Measurements from ENCODE around the gene CAD.

CAD gene

GRCh38 chr2:27231921-27232320, 14.8 kb downstream of the CAD start:
- no peak for DNase-seq

DNA sequence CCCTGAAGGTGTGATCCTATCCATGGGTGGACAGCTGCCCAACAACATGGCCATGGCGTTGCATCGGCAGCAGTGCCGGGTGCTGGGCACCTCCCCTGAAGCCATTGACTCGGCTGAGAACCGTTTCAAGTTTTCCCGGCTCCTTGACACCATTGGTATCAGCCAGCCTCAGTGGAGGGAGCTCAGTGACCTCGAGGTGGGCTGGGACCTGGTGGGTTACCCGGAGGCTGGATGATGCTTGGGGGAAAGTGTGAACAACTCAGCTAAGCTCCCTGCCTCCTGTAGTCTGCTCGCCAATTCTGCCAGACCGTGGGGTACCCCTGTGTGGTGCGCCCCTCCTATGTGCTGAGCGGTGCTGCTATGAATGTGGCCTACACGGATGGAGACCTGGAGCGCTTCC, 16.2 kb downstream of the CAD start:
- no peak for DNase-seq

DNA sequence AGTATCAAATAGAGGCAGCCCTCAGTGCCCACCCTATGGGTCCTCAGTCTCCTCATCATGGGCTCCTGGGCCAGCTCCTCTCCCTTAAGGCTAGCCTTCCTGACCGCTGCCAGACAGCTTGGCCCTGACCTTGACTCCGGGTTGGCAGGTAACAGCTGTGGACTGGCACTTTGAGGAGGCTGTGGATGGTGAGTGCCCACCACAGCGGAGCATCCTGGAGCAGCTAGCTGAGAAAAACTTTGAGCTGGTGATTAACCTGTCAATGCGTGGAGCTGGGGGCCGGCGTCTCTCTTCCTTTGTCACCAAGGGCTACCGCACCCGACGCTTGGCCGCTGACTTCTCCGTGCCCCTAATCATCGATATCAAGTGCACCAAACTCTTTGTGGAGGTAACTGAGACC, 19.0 kb downstream of the CAD start:
- DNase-seq, result no peak

GRCh38 chr2:27236626-27237025, 19.5 kb downstream of the CAD start:
- no peak for DNase-seq

- DNase-seq, result no peak
Measured at GRCh38 chr2:27237341-27237945, 20.3 kb downstream of the CAD start.

- no peak for DNase-seq
Measured at GRCh38 chr2:27238976-27239375, 21.8 kb downstream of the CAD start.

DNA sequence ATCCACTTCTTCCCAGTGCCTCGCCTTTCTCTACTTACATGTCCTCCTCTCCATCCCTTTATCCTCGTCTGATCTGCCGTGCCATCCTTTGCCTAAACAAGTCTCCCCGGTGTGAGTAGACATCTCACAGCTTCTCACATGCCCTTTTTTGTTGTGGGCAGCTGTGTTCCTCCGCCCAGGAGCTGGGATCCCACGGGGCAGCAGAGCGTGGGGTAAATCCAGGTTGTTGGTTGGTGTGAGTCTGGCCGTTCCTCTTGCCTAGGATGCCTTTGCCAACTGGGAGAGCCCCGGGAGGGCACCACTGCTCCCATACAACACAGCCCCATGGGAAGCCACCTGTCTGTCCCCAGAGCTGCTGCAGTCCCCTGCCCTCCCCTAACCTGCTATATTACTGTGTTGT, 23.2 kb downstream of the CAD start:
- DNase-seq, result no peak

DNA sequence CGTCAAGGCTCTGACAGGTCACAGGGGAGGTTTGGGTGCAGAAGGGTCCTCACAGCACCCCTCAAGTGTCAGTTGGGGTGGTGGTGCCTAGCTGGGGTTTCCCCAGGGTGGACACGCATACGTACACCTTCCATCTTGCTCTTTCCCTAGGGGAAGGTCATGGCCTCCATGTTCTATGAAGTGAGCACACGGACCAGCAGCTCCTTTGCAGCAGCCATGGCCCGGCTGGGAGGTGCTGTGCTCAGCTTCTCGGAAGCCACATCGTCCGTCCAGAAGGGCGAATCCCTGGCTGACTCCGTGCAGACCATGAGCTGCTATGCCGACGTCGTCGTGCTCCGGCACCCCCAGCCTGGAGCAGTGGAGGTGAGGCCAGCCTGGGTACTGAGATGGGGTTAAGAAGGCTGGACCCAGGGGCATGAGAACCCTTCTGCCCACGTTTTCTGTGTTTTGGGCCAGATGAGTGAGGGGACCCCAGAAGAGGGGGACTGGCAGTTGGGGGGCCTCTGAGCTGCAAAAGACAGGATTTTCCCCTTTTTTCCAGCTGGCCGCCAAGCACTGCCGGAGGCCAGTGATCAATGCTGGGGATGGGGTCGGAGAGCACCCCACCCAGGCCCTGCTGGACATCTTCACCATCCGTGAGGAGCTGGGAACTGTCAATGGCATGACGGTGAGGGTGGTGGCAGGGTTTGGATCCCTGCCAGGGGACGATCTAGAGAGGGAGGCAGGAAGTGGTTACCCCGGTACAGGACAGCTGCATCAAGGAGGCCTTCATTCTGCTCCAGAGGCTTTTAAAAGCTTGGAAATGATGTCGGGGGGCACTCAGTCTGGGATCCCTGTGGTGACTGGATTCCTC, 24.8 kb downstream of the CAD start:
- no peak for DNase-seq

DNA sequence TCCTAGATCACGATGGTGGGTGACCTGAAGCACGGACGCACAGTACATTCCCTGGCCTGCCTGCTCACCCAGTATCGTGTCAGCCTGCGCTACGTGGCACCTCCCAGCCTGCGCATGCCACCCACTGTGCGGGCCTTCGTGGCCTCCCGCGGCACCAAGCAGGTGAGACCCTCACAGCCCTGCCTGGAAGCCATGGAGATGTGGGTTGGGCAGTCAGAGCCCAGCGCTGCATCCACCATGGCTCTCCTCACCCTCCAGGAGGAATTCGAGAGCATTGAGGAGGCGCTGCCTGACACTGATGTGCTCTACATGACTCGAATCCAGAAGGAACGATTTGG, 25.4 kb downstream of the CAD start:
- DNase-seq, result no peak

- no peak for DNase-seq
Measured at GRCh38 chr2:27243391-27244130, 26.4 kb downstream of the CAD start.

DNA sequence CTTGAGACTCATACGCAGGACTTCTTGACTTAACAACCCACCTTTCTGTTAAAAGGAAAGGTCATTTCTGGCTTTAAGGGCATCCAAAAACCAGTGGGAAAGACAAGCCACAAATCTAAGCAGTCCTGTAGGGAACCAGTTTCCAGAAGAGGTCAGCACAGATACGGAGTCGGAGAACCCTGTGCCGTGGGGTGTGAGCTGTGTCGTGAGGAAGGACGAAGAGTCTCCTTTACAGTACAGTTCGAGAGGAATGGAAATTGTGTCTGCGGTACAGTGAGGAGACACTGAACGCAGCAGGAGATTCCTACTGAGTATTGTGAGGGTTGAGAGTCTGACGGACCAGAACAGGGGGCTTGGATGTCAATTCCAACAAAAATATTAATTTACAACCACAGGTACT, 27.9 kb downstream of the CAD start:
- DNase-seq, result no peak

- no peak for DNase-seq
Measured at GRCh38 chr2:27245626-27246025, 28.5 kb downstream of the CAD start.

DNA sequence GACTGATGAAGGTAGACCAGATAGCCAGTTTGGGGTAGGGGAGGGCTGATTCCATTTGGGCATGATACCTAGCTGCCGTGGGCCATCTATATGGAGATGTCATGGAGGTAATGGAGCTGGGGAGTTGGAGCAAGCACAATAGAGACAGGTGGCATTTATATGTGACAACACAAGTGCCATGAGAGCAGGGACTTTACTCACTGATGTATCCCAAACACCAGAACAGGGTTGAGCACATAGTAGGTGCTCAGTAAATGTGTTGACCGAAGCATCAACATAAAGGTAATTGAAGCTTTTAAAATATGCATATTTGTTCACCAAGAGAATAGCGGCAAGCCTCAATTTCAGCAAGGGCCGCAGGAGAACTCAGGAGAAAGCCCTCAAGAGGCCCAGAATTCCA, 30.7 kb downstream of the CAD start:
- DNase-seq, result no peak

DNA sequence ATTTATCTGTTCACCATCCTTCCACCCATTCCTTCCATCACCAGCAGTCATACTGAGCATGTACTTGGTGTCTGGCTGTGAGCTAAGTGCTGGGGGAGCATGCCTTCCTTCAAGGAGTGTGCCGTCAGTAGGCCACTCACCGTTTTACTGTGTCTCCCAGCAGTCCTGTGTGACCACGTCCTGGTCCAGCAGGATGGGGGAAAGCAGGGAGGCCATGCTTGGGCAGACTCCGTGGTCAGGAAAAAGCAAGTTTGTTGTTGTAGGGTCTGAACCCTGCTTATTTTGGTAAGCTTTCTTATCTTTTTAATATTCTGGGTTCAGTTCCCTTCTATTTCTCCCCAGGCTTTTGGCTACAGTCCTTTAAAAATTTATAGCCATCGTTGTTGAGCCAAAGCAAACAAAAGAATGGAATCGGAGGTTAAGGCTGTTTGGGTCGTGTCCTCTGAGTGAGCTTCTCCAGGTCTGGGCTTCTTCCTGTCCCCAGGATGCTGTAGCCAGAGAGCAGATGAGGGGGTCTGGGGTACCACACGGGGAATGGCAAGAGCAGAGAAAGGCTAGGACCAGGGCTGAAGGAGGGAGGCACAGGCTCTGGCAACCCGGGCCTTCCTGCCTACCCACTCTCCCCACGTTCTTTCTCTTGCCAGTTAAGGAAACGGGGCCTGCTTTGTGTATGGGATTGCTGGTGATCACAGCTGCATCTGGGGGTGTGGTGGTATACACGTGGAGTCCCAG, 32.2 kb downstream of the CAD start:
- DNase-seq, result no peak

- DNase-seq, result peak; percentile 31
Measured at GRCh38 chr2:27249891-27250651, 32.9 kb downstream of the CAD start.

DNA sequence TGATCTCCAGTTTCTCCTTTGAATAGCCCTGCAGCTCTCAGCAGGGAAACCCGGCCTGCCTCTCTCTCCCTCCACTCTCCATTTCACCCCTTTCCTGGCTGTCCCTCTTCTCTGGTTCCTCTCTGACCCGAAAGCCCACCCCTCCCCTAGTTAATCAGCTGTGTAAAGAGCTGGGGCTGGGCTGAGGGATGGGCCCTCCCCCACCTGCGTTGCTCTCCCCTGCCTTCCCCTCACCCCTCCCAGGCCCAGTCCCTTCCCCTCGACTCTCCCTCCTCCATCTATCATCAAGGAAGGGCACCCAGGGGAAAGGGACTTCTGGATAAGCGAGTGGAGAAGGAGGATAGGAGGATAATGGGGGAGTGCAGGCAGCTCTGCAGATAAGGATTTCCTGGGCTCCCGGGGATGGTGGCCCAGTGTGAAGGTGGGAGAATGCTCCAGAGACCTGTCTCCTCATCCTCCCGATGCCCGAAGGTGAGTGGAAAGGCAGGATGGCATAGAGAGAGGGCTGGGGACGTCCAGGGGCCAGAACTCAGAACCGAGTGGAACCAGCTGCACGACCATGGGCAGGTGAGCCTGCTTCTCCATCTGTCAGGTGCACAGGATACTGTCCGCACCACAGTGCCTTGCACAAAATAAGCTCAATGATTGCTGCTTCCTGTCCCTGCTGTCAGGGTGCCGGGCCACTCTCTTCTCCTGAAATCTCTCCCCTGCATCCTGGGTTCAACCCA, 33.6 kb downstream of the CAD start:
- no peak for DNase-seq

DNA sequence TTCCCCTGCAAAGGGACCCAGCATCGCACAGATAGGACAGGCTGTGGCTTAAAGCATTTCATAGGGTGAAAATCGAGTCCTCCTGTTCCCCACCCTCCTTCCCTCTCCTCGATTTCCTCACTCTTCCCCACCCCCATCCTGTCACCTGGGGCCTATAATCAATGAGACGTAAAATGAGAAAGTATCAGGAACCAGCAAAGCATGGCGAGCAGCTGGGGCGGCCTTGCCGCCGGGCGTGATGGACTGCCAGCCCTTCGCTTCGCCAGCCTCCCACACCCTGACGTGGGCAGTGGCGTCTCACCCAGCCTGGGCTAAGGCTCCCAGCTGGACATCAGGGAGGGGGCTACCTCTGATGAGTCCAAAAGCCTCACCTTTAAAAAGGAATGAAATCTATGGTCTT, 34.6 kb downstream of the CAD start:
- no peak for DNase-seq

GRCh38 chr2:27255187-27255586, 38.0 kb downstream of the CAD start:
- DNase-seq, result no peak

DNA sequence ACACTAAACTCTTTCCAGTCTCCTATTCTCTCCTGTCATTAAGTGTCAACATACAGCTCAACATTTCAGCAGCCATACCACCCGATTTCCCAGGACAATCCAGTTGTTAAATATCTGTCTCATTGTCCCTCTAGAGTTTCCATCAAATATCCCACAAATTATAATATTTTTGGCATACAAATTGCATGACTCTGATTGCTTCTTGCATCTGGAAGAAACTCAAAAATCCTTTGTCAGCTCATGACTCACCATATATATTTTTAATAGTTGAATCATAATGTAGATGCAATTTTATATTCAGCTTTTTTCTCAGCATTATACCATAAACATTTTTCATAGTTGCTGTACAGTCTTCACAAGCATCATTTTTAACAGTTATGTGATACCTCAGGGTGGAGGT, 38.5 kb downstream of the CAD start:
- no peak for DNase-seq

- no peak for DNase-seq
Measured at GRCh38 chr2:27256855-27257454, 39.8 kb downstream of the CAD start.

- DNase-seq, result no peak
Measured at GRCh38 chr2:27258051-27258450, 40.9 kb downstream of the CAD start.
